H1 (cell line): ENCODE measurements around the gene POFUT2. TPM values are rescaled to one million over a fixed set of nuclear protein-coding genes. Genes with fewer than 3 reads are reported as not detected.

Experiments
- ATF3 ChIP-seq: IDR thresholded peaks from 2 replicates; pipeline ENCODE4 v1.6.1; 2011; ENCODE audit warnings: low read depth, mild to moderate bottlenecking, low read length; ENCODE audit not compliant: insufficient read depth
- CEBPB ChIP-seq: IDR thresholded peaks from 2 replicates; pipeline ENCODE4 v1.6.1; 2012; ENCODE audit warnings: low read depth, low read length
- KDM5A ChIP-seq: fragments of 200-600 bp; IDR thresholded peaks from 2 replicates; pipeline ENCODE4 v1.7.1; 2012; ENCODE audit warnings: mild to moderate bottlenecking, low read length, inconsistent platforms, mixed read lengths
- MAFK ChIP-seq: IDR thresholded peaks from 2 replicates; pipeline ENCODE4 v1.6.1; 2012; ENCODE audit warnings: low read depth, mild to moderate bottlenecking, improper control_type of control experiment, low read length
- SRF ChIP-seq: IDR thresholded peaks from 2 replicates; pipeline ENCODE4 v1.6.1; 2011; ENCODE audit warnings: mild to moderate bottlenecking, low read depth, low read length, moderate library complexity
- polyA plus RNA-seq, 7 experiments: library from polyadenylated mRNA; depleted of rRNA in 3 of 7; stranded (reverse) in 5 of 7; unstranded in 2 of 7; fragments of >200 nt in 5 of 7; fragments of 200-250 nt in 2 of 7; gene quantifications; 1 replicate in 5 of 7; 2 replicates in 1 of 7; 4 replicates in 1 of 7; pipeline versions ENCODE4 v1.2.1 to v1.2.3, GENCODE V29; 2011 to 2013; ENCODE audit warnings: missing spikeins in 2 of 7, mixed read lengths in 2 of 7
- total RNA-seq: library from RNA; stranded (reverse); fragmentation: NEBNext Ultra II Directional; extraction: Animal tissue kit (Norgen Biotek cat#: 25700); gene quantifications from 2 replicates; pipeline ENCODE4 v1.2.1, GENCODE V29; 2021

Gene POFUT2
- total and polyA plus RNA-seq, 2 of the 8 experiments (the other 6 are each of a cell fraction or from before 2014, with no cell fraction given), result 13.7 to 32.1 TPM

GRCh38 chr21:45312296-45312695 lies 24.6 kb upstream of the POFUT2 start (continued):
- TF ChIP-seq MAFK (no peak), KDM5A (no peak), ATF3 (no peak), CEBPB (no peak), SRF (no peak)
